Stimulated activated naive CD4-positive, alpha-beta T cell treated with Interleukin-2 at 50 U/mL for 16 hours (primary cell): Measurements from ENCODE around the gene SUCLG2.

Source experiments
- DNase-seq: peaks from one replicate; lab custom pipeline; 2025; lab: John Stamatoyannopoulos, UW

Gene SUCLG2

DNA sequence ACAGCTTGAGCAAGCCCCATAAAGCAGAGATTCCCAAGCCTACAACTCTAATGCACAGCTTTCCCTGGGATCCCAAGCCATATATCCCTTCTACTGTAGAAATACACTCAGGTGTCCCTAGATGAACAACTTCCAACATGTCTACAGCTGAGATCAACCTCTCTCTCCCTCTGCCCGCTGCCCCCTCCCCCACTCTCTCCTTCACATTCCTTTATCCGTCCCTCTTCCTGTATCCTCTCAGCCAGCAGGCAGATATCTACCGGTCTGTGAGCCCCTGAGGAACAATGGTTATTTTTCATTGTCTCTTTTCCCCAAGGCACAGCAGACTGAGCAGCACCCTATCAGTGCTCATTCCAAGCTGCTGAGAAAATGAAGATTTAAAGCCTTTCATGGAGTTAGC, 138.6 kb downstream of the SUCLG2 start:
- no peak for DNase-seq

DNA sequence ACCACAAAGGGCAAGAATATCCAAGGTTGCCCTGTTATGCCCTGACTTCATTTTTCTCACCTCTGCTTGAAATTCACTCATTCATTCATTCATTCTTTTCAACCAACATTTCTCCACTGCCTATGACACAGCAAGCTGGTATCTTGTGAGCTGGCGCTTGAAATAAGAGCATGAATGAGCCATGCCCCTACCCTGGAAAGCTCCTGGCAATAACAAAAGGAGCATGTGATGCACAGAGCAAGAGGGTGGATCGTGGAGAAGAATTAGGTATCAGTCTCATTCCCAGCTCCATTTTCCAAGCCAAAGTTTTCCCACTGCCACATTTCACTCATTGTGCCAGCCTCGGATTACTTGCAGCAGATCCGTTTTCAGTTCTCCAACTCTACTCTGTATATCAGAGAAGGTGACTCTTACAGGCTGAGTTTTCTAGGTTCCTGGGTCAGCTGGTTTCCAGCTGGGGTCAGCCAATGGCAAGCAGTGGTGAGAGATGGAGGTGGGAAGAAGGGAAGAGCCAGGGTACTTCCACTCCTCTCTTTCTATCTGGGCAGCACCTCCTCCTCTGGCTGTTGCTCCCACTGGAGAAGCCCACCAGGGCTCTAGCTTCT, 144.8 kb downstream of the SUCLG2 start:
- DNase-seq: no peak

DNA sequence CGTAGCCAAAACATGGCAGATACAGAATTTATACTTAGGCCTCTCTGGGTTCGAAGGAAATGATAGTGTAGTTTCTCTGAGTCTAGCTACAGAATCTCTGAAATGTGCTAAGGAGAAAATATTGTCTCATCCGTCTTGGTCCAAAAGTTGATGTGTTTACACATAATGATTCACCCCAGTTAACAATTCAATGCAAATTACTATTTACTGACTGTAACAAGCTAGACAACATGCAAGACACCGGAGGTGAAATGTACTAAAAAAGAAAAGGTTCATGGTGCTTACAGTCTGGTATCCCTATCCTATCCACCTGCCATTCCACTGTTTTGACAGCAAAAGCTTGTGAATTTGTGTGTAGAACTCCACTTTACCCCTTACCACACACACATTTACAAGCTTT, 146.8 kb downstream of the SUCLG2 start:
- no peak for DNase-seq

DNA sequence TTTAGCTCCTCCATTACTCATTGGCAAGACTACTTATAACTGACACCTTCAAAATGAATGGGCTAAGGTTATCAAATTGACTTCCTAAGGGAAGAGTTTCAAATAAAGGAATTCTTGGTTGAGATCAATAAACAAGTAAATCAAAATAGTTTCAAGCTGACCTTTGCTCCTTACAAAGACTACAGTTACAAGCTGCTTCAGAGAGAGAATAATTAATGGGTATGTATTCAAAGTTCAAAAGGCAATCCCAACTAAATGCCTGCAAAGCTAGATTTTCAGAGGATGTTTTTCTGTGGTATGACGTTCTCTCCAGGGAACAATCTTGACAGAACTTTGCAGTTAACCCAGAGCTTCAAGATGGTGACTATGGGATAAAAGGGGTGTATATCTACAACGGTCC, 153.7 kb downstream of the SUCLG2 start:
- no peak for DNase-seq

DNA sequence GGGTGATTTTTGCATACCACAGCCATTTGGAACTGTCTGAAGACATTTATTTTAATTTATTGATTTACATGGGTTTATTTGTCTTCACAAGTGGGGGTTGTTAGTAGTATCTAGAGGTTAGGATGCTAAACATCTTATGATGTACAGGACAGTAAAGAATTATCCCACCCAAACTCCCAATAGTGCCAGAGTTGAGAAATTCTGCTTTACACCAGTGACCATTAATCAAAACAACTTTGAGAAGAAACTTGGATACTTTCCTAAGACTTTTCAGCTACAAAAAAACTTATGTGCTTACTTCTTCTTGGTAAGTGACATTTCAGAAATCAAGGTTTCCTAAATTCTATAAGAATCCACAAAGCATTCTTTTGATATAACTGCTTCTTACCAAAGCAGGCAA, 156.7 kb downstream of the SUCLG2 start:
- no peak for DNase-seq

DNA sequence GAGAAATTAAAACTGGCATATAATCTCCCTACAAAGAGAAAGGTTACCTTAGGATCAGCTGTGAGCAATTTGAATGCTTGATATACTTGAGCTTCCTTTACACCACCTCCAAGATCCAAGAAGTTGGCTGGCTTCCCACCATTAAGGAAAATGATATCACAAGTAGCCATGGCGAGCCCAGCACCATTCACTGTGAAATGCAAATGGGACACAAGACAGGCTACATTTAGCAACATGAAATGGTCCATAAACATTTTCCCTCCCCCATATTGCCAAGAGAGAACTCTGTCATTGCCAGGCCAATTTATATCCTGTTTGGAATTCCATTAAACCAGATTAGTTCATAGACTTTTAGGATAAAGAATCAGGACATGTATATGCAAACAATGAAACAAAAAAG, 158.7 kb downstream of the SUCLG2 start:
- DNase-seq: no peak

DNA sequence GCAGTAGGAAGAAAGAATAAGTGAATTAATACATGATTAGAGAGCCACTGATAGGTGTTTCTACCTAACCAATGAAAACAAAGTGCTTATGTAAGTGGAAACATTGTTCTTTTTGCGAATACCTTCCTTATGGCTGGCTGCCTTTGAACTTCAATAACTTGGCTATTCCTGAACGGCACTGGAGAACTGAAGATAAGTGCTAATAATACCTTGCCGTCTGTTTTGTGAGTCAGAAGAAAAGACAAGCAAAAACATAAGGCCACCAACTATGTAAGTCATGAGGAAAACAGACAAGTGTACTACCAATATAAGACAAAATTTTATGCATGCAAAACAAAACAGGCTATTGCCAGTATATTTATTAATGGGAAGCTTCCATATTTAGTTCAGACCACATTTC, 160.6 kb downstream of the SUCLG2 start:
- DNase-seq: no peak

DNA sequence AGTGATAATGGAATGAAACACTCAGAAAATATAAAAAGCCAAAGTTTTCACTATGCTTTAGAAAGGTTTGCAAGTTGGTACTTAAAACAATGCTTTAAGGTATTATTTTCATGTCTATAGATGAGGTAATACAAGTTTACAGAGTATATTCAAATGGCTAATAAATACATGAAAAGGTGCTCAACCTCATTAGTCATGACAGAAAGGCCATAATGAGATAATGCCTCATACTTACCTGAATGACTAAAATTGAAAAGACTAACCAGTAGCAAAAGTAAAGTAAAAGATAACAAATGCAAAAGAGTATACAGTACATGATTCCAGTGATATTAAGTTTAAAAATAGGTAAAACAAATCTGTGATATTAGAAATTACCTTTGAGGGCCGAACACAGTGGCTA, 163.8 kb downstream of the SUCLG2 start:
- DNase-seq: no peak

DNA sequence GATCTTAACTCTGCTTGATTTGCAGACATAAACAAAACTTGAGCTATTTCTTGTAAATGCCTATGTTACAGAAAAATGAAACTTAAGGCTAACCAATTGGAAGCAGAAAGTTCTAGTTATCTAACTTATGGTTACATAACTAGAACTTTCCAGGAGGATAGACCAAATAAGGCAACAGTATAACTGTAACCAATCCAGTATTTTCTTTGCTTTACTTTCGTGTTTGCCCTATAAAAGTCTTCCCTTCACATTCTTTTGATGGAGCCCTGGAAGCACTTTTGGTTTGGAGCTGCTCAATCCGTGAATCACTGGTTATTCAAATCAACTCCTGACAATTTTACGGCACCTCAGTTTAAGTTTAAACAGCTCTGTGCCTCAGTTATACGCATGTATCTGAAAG, 164.6 kb downstream of the SUCLG2 start:
- DNase-seq: no peak

DNA sequence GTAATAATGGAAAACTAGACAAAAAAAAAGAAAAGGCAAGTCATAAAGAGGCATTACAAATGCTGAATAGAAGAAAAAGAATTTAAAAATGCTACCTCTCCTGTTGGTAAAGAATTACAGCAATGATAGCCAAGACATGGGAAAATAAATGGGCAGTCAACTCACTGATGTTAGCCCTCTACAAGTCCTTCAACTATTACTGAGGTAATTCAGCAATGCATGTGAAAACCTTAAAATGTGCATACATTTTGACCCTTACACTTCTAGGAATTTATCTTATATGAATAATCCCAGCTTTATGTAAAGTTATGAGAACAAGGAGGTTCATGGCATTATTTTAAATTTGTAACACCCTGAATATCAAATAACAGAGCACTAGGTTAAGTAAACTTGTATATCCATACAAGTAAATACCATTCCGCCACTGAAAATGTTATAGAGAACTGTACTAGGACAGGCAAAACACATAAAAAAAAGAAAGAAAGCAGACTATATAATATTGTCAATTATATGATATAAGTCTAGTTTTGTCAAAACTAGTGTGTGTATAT, 166.8 kb downstream of the SUCLG2 start:
- DNase-seq: no peak

DNA sequence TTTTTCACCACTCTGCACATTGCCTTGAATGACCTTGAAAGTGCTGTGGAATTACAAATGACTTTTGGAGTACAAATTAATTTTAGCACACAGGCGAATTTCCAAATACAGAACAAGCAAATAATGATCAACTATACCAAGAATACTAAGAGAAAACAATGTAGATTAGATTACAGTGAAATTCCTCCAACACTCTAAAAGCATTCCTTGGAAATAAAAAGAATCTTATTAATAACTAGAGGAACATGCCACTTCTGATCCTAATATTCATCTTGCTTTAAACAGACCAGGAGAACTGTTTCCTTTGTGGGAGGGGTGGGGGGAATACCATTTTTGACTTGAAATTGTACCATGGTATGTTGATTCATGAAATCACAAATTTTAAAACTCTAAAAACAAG, 167.5 kb downstream of the SUCLG2 start:
- no peak for DNase-seq

DNA sequence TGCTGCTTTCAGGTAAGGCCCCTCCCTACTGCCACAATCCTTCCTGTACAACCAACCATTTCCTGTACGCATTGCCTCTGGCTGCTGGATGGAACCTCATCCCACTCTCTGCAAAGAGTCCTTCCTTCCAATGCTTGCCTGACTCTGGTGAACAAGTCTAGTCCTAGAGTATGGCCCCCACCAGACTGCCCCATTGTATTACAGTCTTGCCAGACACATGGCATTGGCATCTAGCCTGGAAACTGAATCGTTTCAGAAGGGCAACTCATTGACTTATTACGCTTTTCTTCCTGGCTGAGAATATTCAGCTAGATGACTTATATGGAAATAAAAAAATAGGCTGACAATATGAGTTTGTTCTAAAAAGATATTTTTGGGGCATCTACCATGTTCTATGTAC, 170.3 kb downstream of the SUCLG2 start:
- no peak for DNase-seq

DNA sequence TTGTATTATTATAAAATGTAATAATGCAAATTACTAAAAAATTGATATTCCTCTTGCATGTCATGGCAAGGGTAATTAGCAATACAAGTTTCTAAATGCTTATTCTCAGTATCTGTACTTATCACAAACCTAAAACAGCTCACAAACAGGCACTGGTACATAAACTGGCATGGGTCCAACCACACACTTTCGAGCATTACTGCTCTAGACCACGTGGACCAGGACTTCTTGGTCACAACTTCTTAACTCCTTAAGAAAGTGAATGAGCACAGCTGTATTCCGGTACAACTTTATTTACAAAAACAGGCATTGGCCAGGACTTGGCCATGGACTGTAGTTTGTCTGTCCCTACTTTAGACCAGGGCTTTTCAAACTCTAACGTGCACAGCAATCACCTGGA, 173.3 kb downstream of the SUCLG2 start:
- DNase-seq: no peak

DNA sequence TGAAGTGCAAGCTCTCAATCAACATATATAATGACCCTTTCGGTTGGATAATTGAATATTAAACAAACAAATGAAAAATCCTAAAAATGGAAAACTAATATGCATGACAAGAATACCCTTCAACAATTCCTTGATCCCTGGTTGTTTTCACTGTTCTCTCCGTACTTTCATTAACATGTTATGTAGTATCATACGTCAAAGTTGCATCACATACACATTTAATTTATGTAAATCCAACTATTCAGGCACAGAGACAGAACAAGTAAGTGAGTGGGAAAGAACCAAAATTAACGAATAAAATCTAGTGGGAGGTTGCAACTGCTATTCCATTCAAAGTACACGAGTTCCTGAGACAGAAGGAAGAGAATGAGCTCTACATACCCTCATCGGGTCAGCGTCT, 176.0 kb downstream of the SUCLG2 start:
- DNase-seq: no peak

DNA sequence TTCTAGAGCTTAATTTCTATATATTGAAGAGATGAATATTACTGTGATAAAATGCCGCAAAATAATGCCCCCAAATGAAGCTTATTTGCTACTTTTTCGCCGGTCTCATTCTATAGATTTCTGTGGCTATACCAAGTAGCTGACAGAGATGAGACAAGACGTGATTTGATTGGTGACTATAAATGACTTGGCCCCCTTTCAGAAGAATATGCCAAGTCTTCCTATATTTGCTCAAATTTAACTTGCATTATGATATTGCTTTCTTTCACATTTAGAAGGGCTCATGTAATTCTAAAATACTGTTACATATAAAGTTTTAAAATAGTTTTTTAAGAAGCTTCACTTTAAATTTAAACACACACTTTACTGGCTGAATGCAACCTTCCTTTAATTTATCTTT, 180.1 kb downstream of the SUCLG2 start:
- no peak for DNase-seq

DNA sequence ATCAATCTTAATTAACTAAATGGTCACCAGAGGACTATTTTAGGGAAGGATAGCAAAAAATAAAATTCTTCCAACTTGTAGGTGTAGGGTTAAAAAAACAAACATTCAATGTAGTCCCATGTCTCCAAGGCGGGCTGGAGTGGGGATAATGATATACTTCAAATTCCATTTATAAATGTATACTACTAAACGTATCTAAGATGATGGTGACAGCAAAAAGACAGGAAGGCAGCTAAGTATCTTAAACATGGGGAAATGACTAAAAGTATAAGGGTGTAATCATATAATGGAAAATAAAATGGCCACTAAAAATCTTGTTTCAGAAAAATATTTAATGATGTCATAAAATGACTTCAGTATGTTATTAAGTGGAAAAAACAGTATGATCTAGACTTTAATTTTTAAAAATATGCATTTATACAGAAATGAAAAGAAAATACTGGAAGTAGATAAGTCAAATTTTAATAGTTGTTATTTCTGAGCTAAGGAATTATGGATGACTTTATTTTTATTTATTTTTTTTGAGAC, 181.7 kb downstream of the SUCLG2 start:
- DNase-seq: no peak

DNA sequence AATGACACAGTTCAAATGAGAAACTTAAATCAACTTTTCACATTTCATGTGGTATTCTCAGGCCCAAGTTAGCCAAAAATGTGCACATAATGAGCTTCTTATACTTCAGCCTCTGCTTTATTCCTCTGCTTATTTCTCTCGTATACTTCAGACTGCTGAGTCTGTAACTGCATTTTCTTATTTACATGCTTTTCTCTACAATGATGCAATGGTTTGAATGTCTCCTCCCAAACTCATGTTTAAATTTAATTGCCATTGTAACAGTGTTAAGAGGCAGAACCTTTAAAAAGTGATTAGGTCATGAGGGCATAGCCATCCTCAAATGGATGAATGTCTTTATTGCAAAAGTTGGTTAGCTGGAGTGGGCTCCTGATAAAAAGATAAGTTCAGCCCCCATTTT, 184.2 kb downstream of the SUCLG2 start:
- no peak for DNase-seq

DNA sequence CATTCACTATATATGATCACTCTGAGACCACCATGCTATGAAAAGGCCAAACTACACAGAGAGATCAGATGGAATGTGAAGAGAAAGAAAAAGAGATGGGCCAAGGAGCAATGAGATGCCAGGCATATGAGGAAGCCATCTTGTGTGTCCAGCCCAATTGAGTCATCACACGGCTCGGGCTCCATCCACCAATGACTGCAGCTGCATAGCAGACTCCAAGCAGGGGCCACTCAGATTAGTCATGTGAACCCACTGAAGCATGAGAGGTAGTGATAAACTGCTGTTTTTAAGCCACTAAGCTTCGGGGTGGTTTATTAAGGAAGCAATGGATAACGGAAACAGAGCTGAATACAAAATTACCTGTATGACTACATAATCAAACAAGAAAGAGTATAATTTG, 185.9 kb downstream of the SUCLG2 start:
- DNase-seq: no peak

DNA sequence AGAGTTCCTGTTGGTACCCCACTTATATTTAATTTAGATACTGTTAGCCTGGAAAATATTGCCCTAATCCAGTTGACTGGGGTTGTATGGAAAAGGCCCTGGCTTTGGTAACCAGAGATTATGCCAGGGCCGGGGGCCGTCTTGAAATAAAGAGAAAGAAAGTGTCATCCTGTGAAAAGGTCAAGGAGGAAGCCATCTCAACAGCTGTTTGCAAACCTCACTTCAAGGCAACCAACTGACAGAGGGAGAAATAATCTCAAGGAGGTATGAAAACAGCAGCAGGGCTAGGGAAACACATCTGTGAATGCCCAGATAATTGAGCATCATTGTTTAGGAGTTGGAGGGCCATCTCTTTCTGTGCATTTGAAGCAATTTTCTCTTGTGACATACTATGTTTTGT, 190.8 kb downstream of the SUCLG2 start:
- DNase-seq: no peak

DNA sequence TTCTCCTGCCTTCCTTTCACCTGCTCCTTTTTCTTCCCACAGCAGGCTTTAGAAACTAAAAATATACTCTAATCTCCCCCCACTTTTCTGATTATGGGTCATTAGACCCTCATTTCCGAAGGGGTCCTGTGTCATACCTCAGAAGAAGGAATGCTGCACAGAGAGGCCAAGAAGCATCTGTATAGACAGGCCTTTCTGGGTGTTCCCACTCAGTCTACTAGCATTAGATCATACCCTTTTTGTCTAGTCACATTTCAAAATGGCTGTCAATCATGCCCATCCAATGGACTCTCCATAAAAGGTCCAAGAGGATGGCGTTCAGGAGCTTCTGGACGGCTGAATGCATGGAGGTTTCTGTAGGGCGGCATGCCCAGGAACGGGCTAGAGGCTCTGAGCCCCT, 192.2 kb downstream of the SUCLG2 start:
- no peak for DNase-seq

DNA sequence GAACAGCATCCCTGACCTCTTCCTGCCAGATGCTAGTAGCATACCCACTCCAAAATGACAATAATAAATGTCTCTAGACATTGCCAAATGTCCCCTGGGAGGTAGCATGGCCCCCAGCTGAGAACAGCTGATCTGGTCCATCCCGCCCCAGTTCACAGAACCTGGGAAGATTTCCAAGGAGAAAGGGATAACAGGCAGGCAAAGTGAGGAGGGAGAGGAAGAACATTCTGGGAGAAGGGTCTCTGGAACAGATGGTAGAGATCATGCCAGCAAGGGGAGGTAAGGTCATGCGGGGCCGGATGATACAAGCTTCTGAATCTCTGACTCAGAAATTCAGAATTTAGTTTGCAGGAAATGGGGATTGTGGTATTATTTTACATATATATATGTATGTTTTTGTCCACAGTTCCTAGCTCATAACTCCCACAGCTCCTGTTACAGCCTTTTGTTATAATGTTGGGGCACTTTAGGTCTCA, 192.7 kb downstream of the SUCLG2 start:
- DNase-seq: no peak

DNA sequence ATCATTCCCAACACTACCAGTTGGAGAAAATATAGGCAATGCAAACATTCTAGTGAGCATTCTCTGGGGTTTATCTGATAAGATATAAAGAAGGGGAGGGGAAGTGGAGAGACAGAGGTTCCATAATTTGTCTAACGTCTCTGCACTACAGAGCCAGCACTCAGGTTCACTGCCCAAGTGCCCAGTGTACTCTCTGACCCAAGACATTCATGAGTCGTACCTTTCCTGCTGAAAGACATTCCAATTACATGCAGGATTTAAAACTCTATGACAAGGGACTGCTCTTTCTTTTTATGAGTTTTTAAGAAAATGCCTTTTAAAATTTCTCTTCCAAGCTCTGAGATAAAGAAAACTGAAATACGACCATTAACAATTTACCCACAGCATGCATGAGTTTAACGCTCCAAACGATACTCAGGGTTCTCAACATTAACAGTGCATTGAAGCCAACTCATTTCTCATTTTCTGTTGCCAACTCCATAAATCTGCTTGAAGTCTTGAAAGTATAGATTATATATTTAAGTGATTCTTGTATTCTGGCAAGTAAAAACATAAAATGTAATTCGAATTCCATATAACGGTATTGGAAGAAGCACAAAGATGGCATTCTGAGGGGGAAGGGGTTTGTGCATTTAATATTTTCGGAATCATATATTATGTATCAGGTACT, 193.4 kb downstream of the SUCLG2 start:
- no peak for DNase-seq

DNA sequence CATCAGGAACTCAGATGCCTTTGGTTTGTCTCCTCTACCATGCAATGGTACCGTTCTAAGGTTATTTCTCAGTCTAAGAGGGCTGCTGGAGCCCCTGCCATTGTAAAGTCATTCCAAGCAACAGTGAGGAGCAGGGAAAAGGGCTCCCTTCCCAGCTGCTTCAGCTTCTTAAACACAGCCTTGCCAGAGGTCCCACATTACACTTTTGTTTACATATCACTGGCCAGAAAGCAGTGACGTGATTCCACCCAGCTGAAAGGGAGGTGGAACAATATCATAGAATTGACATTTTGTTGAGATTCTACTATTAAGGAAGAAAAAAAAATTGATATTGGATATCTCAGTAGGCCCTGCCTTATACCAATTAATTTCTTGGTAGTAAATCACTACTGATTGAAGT, 194.6 kb downstream of the SUCLG2 start:
- no peak for DNase-seq
